ENCODE measurements around the gene MDFI.

Gene MDFI

GRCh38 chr6:41638002-41638934 is at the start of gene MDFI:
Gene MDFI (plus strand): TSS chr6:41638468. CDS start chr6:41638750, 282 bp downstream.
- no peak for DNase-seq

- no peak for DNase-seq
Observed at GRCh38 chr6:41589223-41589622, 49.0 kb upstream of the MDFI start.

GRCh38 chr6:41589636-41590622 is 48.3 kb upstream of the MDFI start:
- DNase-seq, result no peak

GRCh38 chr6:41591122-41591521 is 47.1 kb upstream of the MDFI start:
- no peak for DNase-seq

- peak; percentile 78 for DNase-seq
Observed at GRCh38 chr6:41591859-41592502, 46.3 kb upstream of the MDFI start.

- no peak for DNase-seq
Observed at GRCh38 chr6:41593406-41593805, 44.9 kb upstream of the MDFI start.

GRCh38 chr6:41593839-41594238 is 44.4 kb upstream of the MDFI start:
- no peak for DNase-seq

- no peak for DNase-seq
Observed at GRCh38 chr6:41594326-41594725, 43.9 kb upstream of the MDFI start.

- no peak for DNase-seq
Observed at GRCh38 chr6:41594766-41595165, 43.5 kb upstream of the MDFI start.

GRCh38 chr6:41595166-41595565 is 43.1 kb upstream of the MDFI start:
- DNase-seq, result no peak

- no peak for DNase-seq
Observed at GRCh38 chr6:41596096-41596685, 42.1 kb upstream of the MDFI start.

- no peak for DNase-seq
Observed at GRCh38 chr6:41596807-41597206, 41.5 kb upstream of the MDFI start.

GRCh38 chr6:41597246-41598000 is 40.8 kb upstream of the MDFI start:
- DNase-seq, result no peak

GRCh38 chr6:41598670-41599014 is 39.6 kb upstream of the MDFI start:
- no peak for DNase-seq

GRCh38 chr6:41599015-41599851 is 39.0 kb upstream of the MDFI start:
- DNase-seq, result no peak

- DNase-seq, result no peak
Observed at GRCh38 chr6:41599852-41600445, 38.3 kb upstream of the MDFI start.

GRCh38 chr6:41600499-41601247 is 37.6 kb upstream of the MDFI start:
- DNase-seq, result no peak

GRCh38 chr6:41601248-41601549 is 37.1 kb upstream of the MDFI start:
- no peak for DNase-seq

GRCh38 chr6:41602422-41602743 is 35.9 kb upstream of the MDFI start:
- DNase-seq, result no peak

All from CD4-positive, alpha-beta T cell treated with Interleukin-4 for 4 hours (primary cell).